ENCODE results near the gene CROCC2. TPM values are rescaled to one million over a fixed set of nuclear protein-coding genes. Genes with fewer than 3 reads are reported as not detected.

Gene CROCC2
- total RNA-seq, 2 experiments from 2014 or later: not detected

GRCh38 chr2:240918258-240919091 is 12.3 kb downstream of the CROCC2 start:
- DNase-seq: no peak
- ChIA-PET CTCF (interaction anchor here (0.7 kb wide), 1 partner anchor 141 kb away, joined by 3 read pairs; no protein-coding TSS in a partner anchor), POLR2A (no interaction called here)
- no peaks in the 10 kb centered on the region for H3K4me1 Mint-ChIP-seq (ENCODE audit: low read depth)
- no peak overlapping the region for H3K27ac Mint-ChIP-seq
- no peak overlapping the region for H3K4me3 Mint-ChIP-seq
- H3K36me3 Mint-ChIP-seq (ENCODE audit: low read depth): no peaks in the 10 kb centered on the region
- H3K27me3 Mint-ChIP-seq (ENCODE audit: low read depth): peaks cover 3% of the 10 kb centered on the region
- H3K9me3 Mint-ChIP-seq (ENCODE audit: insufficient read depth): no peaks in the 10 kb centered on the region
- no peak for ATAC-seq

DNA sequence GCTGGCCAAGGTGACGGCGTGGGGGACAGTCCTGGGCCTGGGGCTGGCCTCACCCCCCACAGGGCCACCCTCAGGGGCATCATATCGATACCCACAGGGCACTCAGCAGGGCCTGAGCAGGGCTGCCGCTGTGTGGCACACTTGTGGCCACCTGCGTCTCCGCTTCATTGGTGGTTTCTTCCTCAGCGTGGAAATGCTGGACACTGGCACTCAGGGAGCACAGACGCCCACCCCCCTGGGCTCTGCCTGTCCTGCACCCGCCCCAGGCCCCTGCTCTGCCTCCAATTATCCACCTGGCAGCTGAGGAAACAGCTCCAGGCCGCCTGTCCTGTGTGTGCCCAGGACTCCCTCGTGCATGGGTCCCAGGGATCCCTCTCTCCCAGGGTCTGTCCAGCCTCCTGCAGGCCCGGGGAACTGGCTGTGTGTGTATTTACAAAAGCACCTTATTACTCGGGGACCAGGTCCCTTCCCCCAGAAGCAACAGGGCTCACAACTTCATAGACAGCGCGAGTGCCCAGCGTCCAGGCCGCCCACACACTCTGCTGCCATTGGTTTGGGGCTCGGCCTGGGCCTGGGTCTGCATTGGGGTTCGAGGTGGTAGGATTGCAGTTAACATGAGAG is 13.1 kb downstream of the CROCC2 start:
- no peak overlapping the region for H3K4me3 Mint-ChIP-seq
- ChIA-PET CTCF (no interaction called here), POLR2A (no interaction called here)
- no peak overlapping the region for H3K27ac Mint-ChIP-seq
- H3K9me3 Mint-ChIP-seq (ENCODE audit: insufficient read depth): no peaks in the 10 kb centered on the region
- H3K27me3 Mint-ChIP-seq (ENCODE audit: low read depth): peaks cover 3% of the 10 kb centered on the region
- no peaks in the 10 kb centered on the region for H3K4me1 Mint-ChIP-seq (ENCODE audit: low read depth)
- no peaks in the 10 kb centered on the region for H3K36me3 Mint-ChIP-seq (ENCODE audit: low read depth)
- ATAC-seq: no peak
- DNase-seq: no peak

- Mint-ChIP-seq H3K27ac (no peak overlapping the region), H3K4me3 (no peak overlapping the region), H3K27me3 (ENCODE audit: low read depth) (peaks cover 3% of the 10 kb centered on the region), H3K9me3 (ENCODE audit: insufficient read depth) (no peaks in the 10 kb centered on the region), H3K4me1 (ENCODE audit: low read depth) (no peaks in the 10 kb centered on the region), H3K36me3 (ENCODE audit: low read depth) (no peaks in the 10 kb centered on the region)
- DNase-seq (no peak), ATAC-seq (no peak)
- CTCF ChIA-PET: no interaction called here
- POLR2A ChIA-PET: no interaction called here
These were observed 13.9 kb downstream of the CROCC2 start for GRCh38 chr2:240919786-240920782.

DNA sequence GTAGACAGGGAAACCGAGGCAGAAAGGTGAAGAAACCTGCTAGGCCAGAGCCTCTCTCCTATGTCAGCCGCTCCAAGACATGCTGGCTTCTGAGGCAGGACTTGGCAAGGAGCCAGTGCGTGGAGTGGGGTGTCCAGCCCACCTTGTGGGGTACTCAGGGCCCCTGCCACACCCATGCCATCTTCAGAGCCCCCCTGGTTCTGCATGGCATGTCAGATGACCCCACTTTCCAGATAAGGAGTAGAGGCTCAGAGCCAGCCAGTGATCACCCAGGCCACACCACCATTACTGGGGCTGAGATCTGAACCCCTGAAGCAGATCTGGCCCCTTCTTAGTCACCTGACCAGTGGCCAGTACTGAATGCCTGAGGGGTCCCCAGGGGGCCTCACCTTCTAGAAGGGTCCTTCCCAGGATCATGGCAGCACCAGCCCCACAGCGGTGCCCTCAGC is 14.7 kb downstream of the CROCC2 start:
- H3K27me3 Mint-ChIP-seq (ENCODE audit: low read depth): no peaks in the 10 kb centered on the region
- ATAC-seq: no peak
- no peak overlapping the region for H3K27ac Mint-ChIP-seq
- H3K4me3 Mint-ChIP-seq: no peak overlapping the region
- ChIA-PET POLR2A (no interaction called here), CTCF (no interaction called here)
- H3K36me3 Mint-ChIP-seq (ENCODE audit: low read depth): no peaks in the 10 kb centered on the region
- no peak for DNase-seq
- no peaks in the 10 kb centered on the region for H3K9me3 Mint-ChIP-seq (ENCODE audit: insufficient read depth)
- no peaks in the 10 kb centered on the region for H3K4me1 Mint-ChIP-seq (ENCODE audit: low read depth)

DNA sequence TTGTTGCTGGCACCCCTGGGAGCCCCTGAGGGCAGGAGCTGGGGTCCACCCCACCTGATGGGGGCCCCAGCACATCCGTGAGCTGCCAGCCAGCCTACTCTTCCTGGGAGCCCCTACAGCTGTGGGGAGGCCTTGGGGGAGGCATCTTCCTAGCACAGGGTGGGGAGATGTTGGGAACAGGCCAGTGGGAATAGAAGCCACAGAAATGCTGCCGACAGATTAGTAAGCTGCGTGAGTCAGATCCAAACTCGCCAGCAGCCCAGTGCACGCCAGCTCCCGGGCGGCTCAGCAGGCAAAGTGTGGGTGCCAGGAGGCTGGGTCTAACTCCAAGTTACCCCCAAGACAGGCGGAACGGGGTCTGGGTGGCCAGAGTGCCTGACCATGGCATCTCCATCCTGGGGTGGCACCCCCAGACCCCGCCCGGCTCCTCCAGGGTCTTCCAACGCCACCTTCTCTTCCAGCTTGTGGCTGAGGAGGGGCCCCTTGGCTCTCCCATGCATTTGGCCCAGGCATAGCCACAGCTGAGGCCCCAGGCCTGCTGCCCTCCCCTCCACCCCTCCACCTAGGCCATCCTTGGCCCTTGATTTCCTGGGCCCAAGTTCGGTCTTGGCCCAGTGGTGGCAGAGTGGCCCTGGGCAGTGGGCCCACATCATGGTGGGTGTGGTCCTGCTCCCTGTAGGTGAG is 15.3 kb downstream of the CROCC2 start:
- Mint-ChIP-seq H3K4me3 (no peak overlapping the region), H3K36me3 (ENCODE audit: low read depth) (no peaks in the 10 kb centered on the region), H3K9me3 (ENCODE audit: insufficient read depth) (no peaks in the 10 kb centered on the region), H3K27me3 (ENCODE audit: low read depth) (no peaks in the 10 kb centered on the region), H3K27ac (no peak overlapping the region), H3K4me1 (ENCODE audit: low read depth) (no peaks in the 10 kb centered on the region)
- ATAC-seq (no peak), DNase-seq (no peak)
- CTCF ChIA-PET: no interaction called here
- POLR2A ChIA-PET: no interaction called here

GRCh38 chr2:240921995-240922244 is 15.8 kb downstream of the CROCC2 start:
- DNase-seq (no peak), ATAC-seq (no peak)
- H3K4me3 Mint-ChIP-seq: no peak overlapping the region
- no peaks in the 10 kb centered on the region for H3K9me3 Mint-ChIP-seq (ENCODE audit: insufficient read depth)
- H3K27me3 Mint-ChIP-seq (ENCODE audit: low read depth): no peaks in the 10 kb centered on the region
- ChIA-PET CTCF (no interaction called here), POLR2A (no interaction called here)
- H3K27ac Mint-ChIP-seq: no peak overlapping the region
- H3K4me1 Mint-ChIP-seq (ENCODE audit: low read depth): no peaks in the 10 kb centered on the region
- no peaks in the 10 kb centered on the region for H3K36me3 Mint-ChIP-seq (ENCODE audit: low read depth)

GRCh38 chr2:240922245-240922981 is 16.3 kb downstream of the CROCC2 start:
- Mint-ChIP-seq H3K4me3 (no peak overlapping the region), H3K27me3 (ENCODE audit: low read depth) (no peaks in the 10 kb centered on the region), H3K4me1 (ENCODE audit: low read depth) (no peaks in the 10 kb centered on the region), H3K36me3 (ENCODE audit: low read depth) (no peaks in the 10 kb centered on the region), H3K9me3 (ENCODE audit: insufficient read depth) (no peaks in the 10 kb centered on the region), H3K27ac (no peak overlapping the region)
- ATAC-seq (no peak), DNase-seq (no peak)
- ChIA-PET POLR2A (no interaction called here), CTCF (no interaction called here)

DNA sequence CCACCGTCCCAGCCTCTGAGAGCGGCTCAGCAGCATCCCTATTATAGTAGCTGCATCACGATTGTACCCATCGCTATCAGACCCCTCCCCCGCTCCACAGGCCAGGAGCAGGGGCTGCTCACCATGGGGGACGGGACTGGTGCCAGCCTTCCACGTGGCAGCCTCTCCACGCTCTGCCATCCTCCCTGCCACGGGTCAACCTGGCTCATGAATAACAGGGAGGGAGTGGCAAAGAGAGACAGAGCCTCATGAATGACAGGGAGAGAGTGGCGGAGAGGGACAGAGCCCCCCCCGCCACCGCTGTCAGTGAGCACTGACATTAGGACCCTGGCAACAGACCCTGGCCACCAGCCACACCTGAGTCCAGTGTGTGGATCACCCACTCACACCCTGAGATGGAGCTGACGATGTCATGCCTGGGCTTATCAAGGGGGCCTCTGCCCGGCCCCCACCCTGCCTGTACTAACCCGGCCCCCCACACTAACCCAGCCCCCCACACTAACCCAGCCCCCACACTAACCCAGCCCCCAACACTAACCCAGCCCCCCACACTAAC is 16.9 kb downstream of the CROCC2 start:
- Mint-ChIP-seq H3K4me3 (no peak overlapping the region), H3K36me3 (ENCODE audit: low read depth) (no peaks in the 10 kb centered on the region), H3K9me3 (ENCODE audit: insufficient read depth) (no peaks in the 10 kb centered on the region), H3K27ac (no peak overlapping the region), H3K4me1 (ENCODE audit: low read depth) (no peaks in the 10 kb centered on the region), H3K27me3 (ENCODE audit: low read depth) (no peaks in the 10 kb centered on the region)
- DNase-seq (no peak), ATAC-seq (no peak)
- CTCF ChIA-PET: no interaction called here
- POLR2A ChIA-PET: no interaction called here

GRCh38 chr2:240925191-240925567 is 19.0 kb downstream of the CROCC2 start:
- H3K27me3 Mint-ChIP-seq (ENCODE audit: low read depth): no peaks in the 10 kb centered on the region
- H3K4me1 Mint-ChIP-seq (ENCODE audit: low read depth): no peaks in the 10 kb centered on the region
- H3K9me3 Mint-ChIP-seq (ENCODE audit: insufficient read depth): no peaks in the 10 kb centered on the region
- POLR2A ChIA-PET: no interaction called here
- no peaks in the 10 kb centered on the region for H3K36me3 Mint-ChIP-seq (ENCODE audit: low read depth)
- ATAC-seq (peak; percentile 22), DNase-seq (no peak)
- H3K4me3 Mint-ChIP-seq: no peak overlapping the region
- CTCF ChIA-PET: no interaction called here
- no peak overlapping the region for H3K27ac Mint-ChIP-seq

DNA sequence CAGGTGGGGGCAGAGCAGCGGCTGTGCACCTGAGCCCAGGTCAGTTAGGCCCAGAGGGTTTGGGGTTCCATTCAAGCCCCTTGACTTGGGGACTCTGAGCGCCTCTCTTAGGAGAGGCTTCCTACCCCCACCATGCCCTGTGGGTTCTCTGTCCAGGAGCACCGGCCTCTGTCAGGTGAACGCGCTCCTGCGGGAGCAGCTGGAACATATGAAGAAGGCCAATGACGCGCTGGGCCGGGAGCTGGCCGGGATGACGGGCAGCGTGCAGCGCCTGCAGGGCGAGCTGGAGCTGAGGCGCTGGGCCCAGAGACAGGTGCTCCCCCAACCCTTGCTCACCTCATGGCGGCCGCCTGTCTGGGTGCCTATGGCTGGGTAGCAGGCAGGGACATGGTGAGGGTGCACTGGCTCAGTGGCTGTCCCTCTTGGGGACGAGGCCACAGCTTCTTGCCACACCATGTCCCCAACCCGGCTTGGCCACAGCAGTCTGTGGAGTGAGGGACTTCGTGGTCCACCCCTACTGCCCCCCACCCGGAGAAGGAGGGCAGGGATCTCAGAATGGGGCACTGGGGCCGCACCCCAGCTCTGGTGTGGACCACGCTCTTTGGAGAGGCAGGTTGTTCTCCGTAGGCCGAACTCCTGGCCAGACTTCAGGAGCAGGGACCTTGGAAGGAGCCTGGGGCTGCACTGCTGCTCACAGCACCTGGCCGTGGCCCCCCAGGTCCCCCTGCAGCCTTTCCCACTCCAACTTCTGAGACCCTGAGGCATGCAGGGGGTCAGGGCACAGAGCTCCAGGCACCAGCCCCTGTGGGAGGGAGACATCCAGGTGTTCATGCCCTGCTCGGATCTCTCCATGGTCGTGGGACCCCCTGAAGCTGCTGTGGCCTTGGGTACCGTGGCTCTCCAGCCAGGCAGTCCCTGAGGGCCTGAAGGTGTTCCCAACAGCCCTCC is 19.7 kb downstream of the CROCC2 start:
- Mint-ChIP-seq H3K9me3 (ENCODE audit: insufficient read depth) (no peaks in the 10 kb centered on the region), H3K4me1 (ENCODE audit: low read depth) (no peaks in the 10 kb centered on the region), H3K27me3 (ENCODE audit: low read depth) (no peaks in the 10 kb centered on the region), H3K27ac (no peak overlapping the region), H3K36me3 (ENCODE audit: low read depth) (no peaks in the 10 kb centered on the region), H3K4me3 (no peak overlapping the region)
- ChIA-PET POLR2A (no interaction called here), CTCF (no interaction called here)
- DNase-seq (no peak), ATAC-seq (peak; percentile 34)

Measured in activated CD8-positive, alpha-beta T cell treated with anti-CD3 and anti-CD28 coated beads, Interleukin-2, amount 10 ng/mL, durations not matched to agents 7 days and 5 days (primary cell).